GM12891 (cell line): ENCODE results near the gene KIAA1755.

Experiments used
- DNase-seq: peaks from one replicate; pipeline ENCODE4 v3.0.0; 2011; ENCODE audit warnings: low spot score; ENCODE audit not compliant: insufficient read length
- FAIRE-seq: peaks from 2 replicates; lab custom pipeline; 2011; peaks lifted over from hg19 to GRCh38; lab: Jason Lieb, UNC
- PAX5 ChIP-seq: IDR thresholded peaks from 2 replicates; pipeline ENCODE4 v1.6.1; 2011; ENCODE audit warnings: low read length, moderate library complexity, mild to moderate bottlenecking; ENCODE audit not compliant: insufficient read depth, severe bottlenecking
- POLR2A ChIP-seq: IDR thresholded peaks from 2 replicates; pipeline ENCODE4 v1.6.1; 2011; ENCODE audit warnings: low read depth, low read length, control low read depth
- POLR2AphosphoS5 ChIP-seq: IDR thresholded peaks from 2 replicates; pipeline ENCODE4 v1.6.1; 2011; ENCODE audit warnings: low read depth, low read length, control low read depth
- POU2F2 ChIP-seq: IDR thresholded peaks from 2 replicates; pipeline ENCODE4 v1.6.1; 2011; ENCODE audit warnings: low read depth, mild to moderate bottlenecking, control low read depth, low read length, moderate library complexity
- SPI1 ChIP-seq: IDR thresholded peaks from 2 replicates; pipeline ENCODE4 v1.6.1; 2011; ENCODE audit warnings: low read depth, low read length, control low read depth
- TAF1 ChIP-seq: IDR thresholded peaks from 2 replicates; pipeline ENCODE4 v1.6.1; 2011; ENCODE audit warnings: low read depth, low read length, control low read depth

The KIAA1755 gene

GRCh38 chr20:38214256-38215193, 46.0 kb downstream of the KIAA1755 start:
- FAIRE-seq, result no peak
- TF ChIP-seq SPI1 (no peak), POU2F2 (no peak), TAF1 (no peak), POLR2AphosphoS5 (no peak), POLR2A (no peak), PAX5 (no peak)

GRCh38 chr20:38213607-38213940, 47.0 kb downstream of the KIAA1755 start:
- no peak for FAIRE-seq
- no peak for DNase-seq
- TF ChIP-seq SPI1, result no peak
- no peak for TF ChIP-seq PAX5
- no peak for TF ChIP-seq TAF1
- no peak for TF ChIP-seq POLR2A
- TF ChIP-seq POU2F2, result no peak

More at GRCh38 chr20:38214256-38215193, 46.0 kb downstream of the KIAA1755 start:
- no peak for DNase-seq

- no peak for DNase-seq
- TF ChIP-seq TAF1, result no peak
- TF ChIP-seq POLR2A, result no peak
- no peak for TF ChIP-seq POLR2AphosphoS5
- TF ChIP-seq SPI1, result no peak
- no peak for TF ChIP-seq PAX5
- FAIRE-seq, result no peak
Observed at GRCh38 chr20:38212806-38213606, 47.5 kb downstream of the KIAA1755 start.

GRCh38 chr20:38211200-38212097, 49.1 kb downstream of the KIAA1755 start:
- FAIRE-seq (no peak), DNase-seq (no peak)
- TF ChIP-seq POU2F2 (no peak), TAF1 (no peak), SPI1 (no peak), POLR2AphosphoS5 (no peak), POLR2A (no peak), PAX5 (no peak)

GRCh38 chr20:38210741-38211140, 49.8 kb downstream of the KIAA1755 start:
- no peak for FAIRE-seq
- TF ChIP-seq POU2F2 (no peak), TAF1 (no peak), PAX5 (no peak), POLR2A (no peak), POLR2AphosphoS5 (no peak), SPI1 (no peak)
- DNase-seq, result no peak

GRCh38 chr20:38209736-38210405, 50.7 kb downstream of the KIAA1755 start:
- no peak for TF ChIP-seq POU2F2
- TF ChIP-seq POLR2AphosphoS5, result no peak
- TF ChIP-seq SPI1, result no peak
- no peak for TF ChIP-seq POLR2A
- no peak for TF ChIP-seq PAX5
- no peak for TF ChIP-seq TAF1

GRCh38 chr20:38209054-38209675, 51.4 kb downstream of the KIAA1755 start:
- DNase-seq (no peak), FAIRE-seq (no peak)
- TF ChIP-seq PAX5, result no peak

More at GRCh38 chr20:38209736-38210405, 50.7 kb downstream of the KIAA1755 start:
- FAIRE-seq (no peak), DNase-seq (no peak)

GRCh38 chr20:38208523-38208922, 52.0 kb downstream of the KIAA1755 start:
- DNase-seq (no peak), FAIRE-seq (no peak)
- TF ChIP-seq POU2F2 (no peak), POLR2AphosphoS5 (no peak), SPI1 (no peak), TAF1 (no peak), POLR2A (no peak), PAX5 (no peak)
